DOHH2 (cell line): ENCODE results near the gene FETUB.

Source experiments
- H3F3A ChIP-seq: fragments of 200-600 bp; sonication (generic), shearing (Covaris generic); 2 replicates; pipeline ENCODE4 v1.6.0; 2016; ENCODE audit warnings: antibody characterized with exemption, mild to moderate bottlenecking; ENCODE audit not compliant: control insufficient read depth, insufficient read depth
- H3K27ac ChIP-seq: fragments of 200-600 bp; sonication (generic); 2 replicates; pipeline ENCODE4 v1.5.1; 2014; ENCODE audit warnings: low read depth, mild to moderate bottlenecking, low read length, moderate library complexity
- H3K27me3 ChIP-seq: fragments of 200-600 bp; sonication (generic); 2 replicates; pipeline ENCODE4 v1.6.1; 2014; ENCODE audit warnings: mild to moderate bottlenecking, low read length, mixed read lengths; ENCODE audit not compliant: control insufficient read depth
- H3K36me3 ChIP-seq: fragments of 200-600 bp; sonication (generic); 2 replicates; pipeline ENCODE4 v1.6.1; 2014; ENCODE audit warnings: mild to moderate bottlenecking, low read length, moderate library complexity, mixed read lengths; ENCODE audit not compliant: control insufficient read depth
- H3K4me1 ChIP-seq: fragments of 200-600 bp; sonication (generic); 2 replicates; pipeline ENCODE4 v1.6.1; 2014; ENCODE audit warnings: mild to moderate bottlenecking, low read length, mixed read lengths; ENCODE audit not compliant: control insufficient read depth
- H3K4me2 ChIP-seq: fragments of 200-600 bp; sonication (generic); 2 replicates; pipeline ENCODE4 v1.6.0; 2014; ENCODE audit warnings: mild to moderate bottlenecking, low read length, moderate library complexity
- H3K4me3 ChIP-seq: fragments of 200-600 bp; sonication (generic); 2 replicates; pipeline ENCODE4 v1.5.1; 2014; ENCODE audit warnings: mild to moderate bottlenecking, low read length, mixed read lengths
- H3K79me2 ChIP-seq: fragments of 200-600 bp; sonication (generic); 2 replicates; pipeline ENCODE4 v1.6.1; 2014; ENCODE audit warnings: mild to moderate bottlenecking, low read length, mixed read lengths; ENCODE audit not compliant: control insufficient read depth
- H3K9me2 ChIP-seq: fragments of 200-600 bp; sonication (generic); replicated peaks from 2 replicates; pipeline ENCODE4 v1.6.1; 2014; ENCODE audit warnings: mild to moderate bottlenecking, low read length, mixed read lengths; ENCODE audit not compliant: control insufficient read depth
- H3K9me3 ChIP-seq: fragments of 200-600 bp; sonication (generic); 2 replicates; pipeline ENCODE4 v1.6.1; 2014; ENCODE audit warnings: antibody characterized with exemption, low read length, mixed read lengths; ENCODE audit not compliant: control insufficient read depth, insufficient read depth
- H4K20me1 ChIP-seq: fragments of 200-600 bp; sonication (generic); 2 replicates; pipeline ENCODE4 v1.6.0; 2014; ENCODE audit warnings: low read depth, mild to moderate bottlenecking, antibody characterized with exemption, low read length, moderate library complexity; ENCODE audit not compliant: control insufficient read depth, insufficient read depth
- EZH2phosphoT487 ChIP-seq: fragments of 200-600 bp; sonication (generic); IDR thresholded peaks from 2 replicates; pipeline ENCODE4 v1.6.1; 2017; ENCODE audit warnings: borderline replicate concordance, mild to moderate bottlenecking, antibody characterized with exemption, low read length, moderate library complexity, mixed read lengths
- TF ChIP-seq, protein P1 (sequence below): fragments of 200-600 bp; sonication (generic); IDR thresholded peaks from one replicate; pipeline ENCODE4 v1.5.1; 2014; ENCODE audit warnings: antibody characterized with exemption, mild to moderate bottlenecking, low read depth, low read length; ENCODE audit not compliant: poor library complexity, severe bottlenecking

Gene FETUB

GRCh38 chr3:186620213-186621092 lies 19.7 kb upstream of the FETUB start:
- Histone ChIP-seq H3F3A (no peaks in the 10 kb centered on the region), H4K20me1 (no peaks in the 10 kb centered on the region), H3K79me2 (no peaks in the 10 kb centered on the region), H3K27ac (no peak overlapping the region), H3K9me2 (no peaks in the 10 kb centered on the region), H3K9me3 (no peaks in the 10 kb centered on the region), H3K36me3 (no peaks in the 10 kb centered on the region), H3K4me1 (peaks cover 10% of the 10 kb centered on the region), H3K4me3 (no peak overlapping the region), H3K27me3 (peaks cover 13% of the 10 kb centered on the region), H3K4me2 (no peak overlapping the region)
- TF ChIP-seq, protein P1, sequence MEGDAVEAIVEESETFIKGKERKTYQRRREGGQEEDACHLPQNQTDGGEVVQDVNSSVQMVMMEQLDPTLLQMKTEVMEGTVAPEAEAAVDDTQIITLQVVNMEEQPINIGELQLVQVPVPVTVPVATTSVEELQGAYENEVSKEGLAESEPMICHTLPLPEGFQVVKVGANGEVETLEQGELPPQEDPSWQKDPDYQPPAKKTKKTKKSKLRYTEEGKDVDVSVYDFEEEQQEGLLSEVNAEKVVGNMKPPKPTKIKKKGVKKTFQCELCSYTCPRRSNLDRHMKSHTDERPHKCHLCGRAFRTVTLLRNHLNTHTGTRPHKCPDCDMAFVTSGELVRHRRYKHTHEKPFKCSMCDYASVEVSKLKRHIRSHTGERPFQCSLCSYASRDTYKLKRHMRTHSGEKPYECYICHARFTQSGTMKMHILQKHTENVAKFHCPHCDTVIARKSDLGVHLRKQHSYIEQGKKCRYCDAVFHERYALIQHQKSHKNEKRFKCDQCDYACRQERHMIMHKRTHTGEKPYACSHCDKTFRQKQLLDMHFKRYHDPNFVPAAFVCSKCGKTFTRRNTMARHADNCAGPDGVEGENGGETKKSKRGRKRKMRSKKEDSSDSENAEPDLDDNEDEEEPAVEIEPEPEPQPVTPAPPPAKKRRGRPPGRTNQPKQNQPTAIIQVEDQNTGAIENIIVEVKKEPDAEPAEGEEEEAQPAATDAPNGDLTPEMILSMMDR = no peak
- no peak for TF ChIP-seq EZH2phosphoT487

DNA sequence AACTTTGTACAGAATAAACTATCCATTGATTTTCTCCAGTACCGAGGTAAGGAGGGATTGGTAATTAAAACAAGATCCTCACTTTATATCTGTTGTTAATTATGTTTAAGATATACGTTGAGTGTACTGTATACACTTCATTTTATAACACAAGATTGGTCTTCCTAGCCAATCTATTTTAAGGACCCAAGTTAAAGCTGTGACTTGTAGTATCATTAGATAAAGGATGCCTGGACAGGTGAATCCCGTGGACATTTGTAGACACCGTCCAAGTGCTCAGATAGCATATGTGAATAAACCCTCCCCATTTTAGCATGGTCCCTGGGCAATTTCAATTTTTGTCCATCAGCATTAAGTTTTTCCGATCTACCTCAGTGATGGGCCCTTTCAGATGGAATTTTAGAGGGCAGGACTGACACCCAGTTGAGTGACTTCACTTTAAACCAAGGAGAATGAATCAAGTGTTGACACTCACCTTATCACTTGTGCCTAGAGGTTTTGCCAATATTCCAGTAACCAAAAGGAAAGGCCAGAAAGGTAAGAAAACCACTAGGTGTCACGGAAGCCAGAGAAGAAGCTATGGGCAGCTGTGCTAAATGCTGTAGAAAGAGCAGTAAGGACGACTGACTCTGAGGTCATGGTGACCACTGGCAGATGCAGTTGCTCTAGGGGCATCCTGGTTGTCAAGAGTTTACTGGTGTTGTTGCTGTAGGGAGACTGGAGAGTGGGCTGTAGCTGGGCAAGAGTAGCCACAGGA lies 18.1 kb upstream of the FETUB start:
- Histone ChIP-seq H3K27me3 (peaks cover 13% of the 10 kb centered on the region), H3K9me2 (no peaks in the 10 kb centered on the region), H3K4me1 (peaks cover 3% of the 10 kb centered on the region), H3K4me3 (no peak overlapping the region), H3F3A (no peaks in the 10 kb centered on the region), H3K27ac (no peak overlapping the region), H3K9me3 (no peaks in the 10 kb centered on the region), H3K79me2 (no peaks in the 10 kb centered on the region), H3K4me2 (no peak overlapping the region), H3K36me3 (no peaks in the 10 kb centered on the region), H4K20me1 (no peaks in the 10 kb centered on the region)
- TF ChIP-seq EZH2phosphoT487 = no peak
- TF ChIP-seq, protein P1 = no peak

GRCh38 chr3:186622651-186623310 lies 17.4 kb upstream of the FETUB start:
- H4K20me1 ChIP-seq = no peaks in the 10 kb centered on the region
- TF ChIP-seq, protein P1 = no peak
- TF ChIP-seq EZH2phosphoT487 = no peak
- no peaks in the 10 kb centered on the region for H3K4me1 ChIP-seq
- peaks cover 8% of the 10 kb centered on the region for H3K27me3 ChIP-seq
- no peaks in the 10 kb centered on the region for H3K9me2 ChIP-seq
- H3K4me2 ChIP-seq = no peak overlapping the region
- H3F3A ChIP-seq = no peaks in the 10 kb centered on the region
- H3K9me3 ChIP-seq = no peaks in the 10 kb centered on the region
- no peak overlapping the region for H3K27ac ChIP-seq
- no peaks in the 10 kb centered on the region for H3K36me3 ChIP-seq
- no peaks in the 10 kb centered on the region for H3K79me2 ChIP-seq
- H3K4me3 ChIP-seq = no peak overlapping the region
